Measurements from ENCODE around the gene FOS. TPM values are rescaled to one million over a fixed set of nuclear protein-coding genes. Genes with fewer than 3 reads are reported as not detected.

Gene FOS
- total RNA-seq, 1 experiment from 2014 or later: 23.9 TPM

DNA sequence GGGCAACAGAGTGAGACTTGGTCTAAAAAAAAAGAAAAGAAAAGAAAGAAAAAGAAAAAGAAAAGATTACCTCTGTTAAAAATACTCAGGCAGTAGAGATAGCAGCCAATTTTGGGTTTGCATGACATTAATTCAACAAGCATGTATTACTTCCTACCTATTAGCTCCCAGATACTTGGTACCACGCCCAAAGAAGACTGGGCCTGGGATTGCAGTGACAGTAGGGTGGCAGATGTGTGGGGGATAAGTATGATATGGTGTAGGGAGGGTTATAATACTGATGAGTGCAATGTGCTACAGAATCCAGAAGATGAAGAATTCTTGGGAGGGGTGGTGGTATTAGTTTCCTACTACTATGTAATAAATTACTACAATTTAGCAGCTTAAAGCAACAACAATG lies 46.4 kb upstream of the FOS start:
- Mint-ChIP-seq H3K9me3 (peaks cover 3% of the 10 kb centered on the region; the same call in 1 of the 2 replicates), H3K27me3 (ENCODE audit: low read depth) (no peaks in the 10 kb centered on the region; the same call in 1 of the 2 replicates), H3K36me3 (no peaks in the 10 kb centered on the region), H3K4me3 (no peak overlapping the region), H3K4me1 (peaks cover 31% of the 10 kb centered on the region), H3K27ac (no peak overlapping the region)
- TF ChIP-seq IRF1 (CRISPR knock-in tag; IDR thresholded peaks at IDR 0.05) (no peak), ZNF138 (CRISPR knock-in tag; conservative IDR thresholded peaks at IDR 0.05) (no peak), ZBTB21 (CRISPR knock-in tag; IDR thresholded peaks at IDR 0.05; ENCODE audit: borderline replicate concordance) (no peak), NFYB (CRISPR knock-in tag; conservative IDR thresholded peaks at IDR 0.05; ENCODE audit: low read depth) (no peak), CTCF (IDR thresholded peaks at IDR 0.05) (no peak), ZNF671 (CRISPR knock-in tag; IDR thresholded peaks at IDR 0.05) (no peak), PREB (CRISPR knock-in tag; IDR thresholded peaks at IDR 0.05; ENCODE audit: borderline replicate concordance) (no peak), ZMAT4 (CRISPR knock-in tag; IDR thresholded peaks at IDR 0.05) (no peak), ATF2 (CRISPR knock-in tag; IDR thresholded peaks at IDR 0.05; ENCODE audit: borderline replicate concordance, low read depth) (no peak), TCF7 (CRISPR knock-in tag; IDR thresholded peaks at IDR 0.05; ENCODE audit: low read depth) (no peak), CREM (CRISPR knock-in tag; IDR thresholded peaks at IDR 0.05) (no peak), ZNF416 (CRISPR knock-in tag; IDR thresholded peaks at IDR 0.05) (no peak), E2F4 (CRISPR knock-in tag; IDR thresholded peaks at IDR 0.05; ENCODE audit: borderline replicate concordance, low read depth) (no peak), ZNF317 (CRISPR knock-in tag; IDR thresholded peaks at IDR 0.05; ENCODE audit: borderline replicate concordance, low read depth) (no peak), HMGXB4 (CRISPR knock-in tag; IDR thresholded peaks at IDR 0.05) (no peak), HMGA2 (CRISPR knock-in tag; IDR thresholded peaks at IDR 0.05) (no peak), MXD4 (CRISPR knock-in tag; IDR thresholded peaks at IDR 0.05; ENCODE audit: borderline replicate concordance) (no peak)
- TF ChIP-seq, protein P1, sequence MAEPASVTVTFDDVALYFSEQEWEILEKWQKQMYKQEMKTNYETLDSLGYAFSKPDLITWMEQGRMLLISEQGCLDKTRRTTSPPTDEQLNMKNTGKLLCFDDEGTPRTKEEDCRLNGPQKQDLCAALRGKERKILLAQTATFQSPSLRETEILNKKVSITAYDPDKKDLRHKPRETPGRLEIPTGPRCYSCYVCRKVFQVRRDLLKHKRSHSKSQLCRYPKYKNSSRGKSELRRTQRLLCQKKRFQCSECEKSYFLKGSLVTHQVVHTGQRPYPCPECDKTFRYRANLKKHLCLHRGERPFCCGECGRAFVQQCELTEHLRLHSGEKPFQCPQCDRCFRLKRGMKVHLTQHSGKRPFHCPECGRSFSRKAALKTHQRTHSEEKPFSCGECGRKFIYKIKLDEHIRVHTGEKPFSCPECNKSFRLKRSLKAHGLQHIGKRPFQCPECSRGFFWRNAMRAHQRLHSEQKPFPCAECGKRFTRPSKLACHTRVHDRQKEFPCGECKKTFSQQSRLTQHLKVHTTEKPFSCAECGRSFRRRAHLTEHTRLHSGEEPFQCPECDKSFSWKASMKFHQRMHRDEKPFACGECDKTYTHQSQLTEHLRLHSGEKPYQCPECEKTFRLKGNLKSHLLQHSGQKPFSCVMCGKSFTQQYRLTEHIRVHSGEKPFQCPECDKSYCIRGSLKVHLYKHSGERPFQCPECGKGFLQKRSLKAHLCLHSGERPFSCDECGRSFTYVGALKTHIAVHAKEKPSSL (CRISPR knock-in tag; conservative IDR thresholded peaks at IDR 0.05): no peak
- TF ChIP-seq, protein P2, sequence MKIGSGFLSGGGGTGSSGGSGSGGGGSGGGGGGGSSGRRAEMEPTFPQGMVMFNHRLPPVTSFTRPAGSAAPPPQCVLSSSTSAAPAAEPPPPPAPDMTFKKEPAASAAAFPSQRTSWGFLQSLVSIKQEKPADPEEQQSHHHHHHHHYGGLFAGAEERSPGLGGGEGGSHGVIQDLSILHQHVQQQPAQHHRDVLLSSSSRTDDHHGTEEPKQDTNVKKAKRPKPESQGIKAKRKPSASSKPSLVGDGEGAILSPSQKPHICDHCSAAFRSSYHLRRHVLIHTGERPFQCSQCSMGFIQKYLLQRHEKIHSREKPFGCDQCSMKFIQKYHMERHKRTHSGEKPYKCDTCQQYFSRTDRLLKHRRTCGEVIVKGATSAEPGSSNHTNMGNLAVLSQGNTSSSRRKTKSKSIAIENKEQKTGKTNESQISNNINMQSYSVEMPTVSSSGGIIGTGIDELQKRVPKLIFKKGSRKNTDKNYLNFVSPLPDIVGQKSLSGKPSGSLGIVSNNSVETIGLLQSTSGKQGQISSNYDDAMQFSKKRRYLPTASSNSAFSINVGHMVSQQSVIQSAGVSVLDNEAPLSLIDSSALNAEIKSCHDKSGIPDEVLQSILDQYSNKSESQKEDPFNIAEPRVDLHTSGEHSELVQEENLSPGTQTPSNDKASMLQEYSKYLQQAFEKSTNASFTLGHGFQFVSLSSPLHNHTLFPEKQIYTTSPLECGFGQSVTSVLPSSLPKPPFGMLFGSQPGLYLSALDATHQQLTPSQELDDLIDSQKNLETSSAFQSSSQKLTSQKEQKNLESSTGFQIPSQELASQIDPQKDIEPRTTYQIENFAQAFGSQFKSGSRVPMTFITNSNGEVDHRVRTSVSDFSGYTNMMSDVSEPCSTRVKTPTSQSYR (CRISPR knock-in tag; IDR thresholded peaks at IDR 0.05): no peak
- TF ChIP-seq, protein P3, sequence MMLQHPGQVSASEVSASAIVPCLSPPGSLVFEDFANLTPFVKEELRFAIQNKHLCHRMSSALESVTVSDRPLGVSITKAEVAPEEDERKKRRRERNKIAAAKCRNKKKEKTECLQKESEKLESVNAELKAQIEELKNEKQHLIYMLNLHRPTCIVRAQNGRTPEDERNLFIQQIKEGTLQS (CRISPR knock-in tag; conservative IDR thresholded peaks at IDR 0.05): no peak
- POLR2A ChIA-PET: no interaction called here
- no peak for DNase-seq (ENCODE audit: low spot score)
- no peak for ATAC-seq
- CTCF ChIA-PET: interaction anchor here (0.7 kb wide), 1 partner anchor 9 kb away, joined by 3 read pairs; no protein-coding TSS in a partner anchor

Measured in WTC11 (cell line).